ENCODE measurements around the gene MGA.

MGA gene

GRCh38 chr15:41795996-41796856, 136.0 kb downstream of the MGA start:
- Histone ChIP-seq H2BK15ac (ENCODE audit: low read length) (no peak overlapping the region), H3K9me3 (replicated peaks in 1 of 2; ENCODE audit: control insufficient read depth in 2 of 2, insufficient read depth in 1 of 2, low read depth in 1 of 2, low read length in 2 of 2) (peaks cover 0 to 2% of the 10 kb centered on the region in 2 donors), H2BK5ac (ENCODE audit: low read length) (no peak overlapping the region), H3K36me3 (replicated peaks in 1 of 2; ENCODE audit: control insufficient read depth in 2 of 2, insufficient read depth in 2 of 2, low read length in 2 of 2) (peaks cover 0 to 11% of the 10 kb centered on the region in 2 donors), H3K79me1 (ENCODE audit: low read depth, low read length) (no peaks in the 10 kb centered on the region), H3K4ac (ENCODE audit: low read length) (no peak overlapping the region), H3K4me1 (ENCODE audit: control insufficient read depth in 2 of 2, insufficient read depth in 1 of 2, low read depth in 1 of 2, low read length in 2 of 2) (peaks cover 2 to 3% of the 10 kb centered on the region in 2 donors), H2BK120ac (ENCODE audit: low read depth, low read length) (no peak overlapping the region), H3K27ac (replicated peaks; ENCODE audit: low read length) (no peak overlapping the region), H2AK5ac (ENCODE audit: low read depth, low read length) (no peak overlapping the region), H4K8ac (ENCODE audit: low read depth, low read length) (no peak overlapping the region), H3K4me3 (ENCODE audit: low read length in 2 of 2) (no peak overlapping the region), H3K23ac (ENCODE audit: low read depth, low read length, poor library complexity) (no peak overlapping the region), H3K27me3 (ENCODE audit: control insufficient read depth in 3 of 3, insufficient read depth in 3 of 3, low read depth in 1 of 3, low read length in 3 of 3) (no peaks in the 10 kb centered on the region), H2BK12ac (ENCODE audit: low read length) (no peak overlapping the region), H3K18ac (ENCODE audit: low read length) (no peak overlapping the region), H3K9ac (ENCODE audit: low read depth, low read length, poor library complexity) (no peak overlapping the region), H4K91ac (ENCODE audit: low read depth, low read length, poor library complexity) (no peak overlapping the region), H3K14ac (ENCODE audit: low read length) (no peak overlapping the region), H2AFZ (ENCODE audit: low read length) (no peak overlapping the region), H3K4me2 (ENCODE audit: insufficient read depth, low read length, poor library complexity, severe bottlenecking) (no peak overlapping the region)
- no CpG with 5 or more reads among the region's 10 CpGs for WGBS, 2 donors (ENCODE audit: extremely low coverage in 2 of 2, insufficient read length in 2 of 2, insufficient replicate concordance in 1 of 2)
- DNase-seq (ENCODE audit: low spot score), result no peak

GRCh38 chr15:41797201-41797944, 137.2 kb downstream of the MGA start:
- Histone ChIP-seq H3K27ac (replicated peaks; ENCODE audit: low read length) (no peak overlapping the region), H3K4me2 (ENCODE audit: insufficient read depth, low read length, poor library complexity, severe bottlenecking) (no peak overlapping the region), H4K8ac (ENCODE audit: low read depth, low read length) (no peak overlapping the region), H3K9me3 (replicated peaks in 1 of 2; ENCODE audit: control insufficient read depth in 2 of 2, insufficient read depth in 1 of 2, low read depth in 1 of 2, low read length in 2 of 2) (peaks cover 0 to 7% of the 10 kb centered on the region in 2 donors), H3K4me1 (ENCODE audit: control insufficient read depth in 2 of 2, insufficient read depth in 1 of 2, low read depth in 1 of 2, low read length in 2 of 2) (no peaks in the 10 kb centered on the region), H3K79me1 (ENCODE audit: low read depth, low read length) (no peaks in the 10 kb centered on the region), H2BK12ac (ENCODE audit: low read length) (no peak overlapping the region), H3K14ac (ENCODE audit: low read length) (no peak overlapping the region), H3K18ac (ENCODE audit: low read length) (no peak overlapping the region), H2AFZ (ENCODE audit: low read length) (no peak overlapping the region), H3K9ac (ENCODE audit: low read depth, low read length, poor library complexity) (no peak overlapping the region), H3K23ac (ENCODE audit: low read depth, low read length, poor library complexity) (no peak overlapping the region), H3K36me3 (replicated peaks in 1 of 2; ENCODE audit: control insufficient read depth in 2 of 2, insufficient read depth in 2 of 2, low read length in 2 of 2) (peaks cover 0 to 12% of the 10 kb centered on the region in 2 donors), H3K27me3 (ENCODE audit: control insufficient read depth in 3 of 3, insufficient read depth in 3 of 3, low read depth in 1 of 3, low read length in 3 of 3) (no peaks in the 10 kb centered on the region), H4K91ac (ENCODE audit: low read depth, low read length, poor library complexity) (no peak overlapping the region), H2BK15ac (ENCODE audit: low read length) (no peak overlapping the region), H3K4me3 (ENCODE audit: low read length in 2 of 2) (no peak overlapping the region), H2BK120ac (ENCODE audit: low read depth, low read length) (no peak overlapping the region), H2AK5ac (ENCODE audit: low read depth, low read length) (no peak overlapping the region), H2BK5ac (ENCODE audit: low read length) (no peak overlapping the region), H3K4ac (ENCODE audit: low read length) (no peak overlapping the region)
- DNase-seq (ENCODE audit: low spot score), result no peak
- no CpG with 5 or more reads among the region's 8 CpGs for WGBS, 2 donors (ENCODE audit: extremely low coverage in 2 of 2, insufficient read length in 2 of 2, insufficient replicate concordance in 1 of 2)

DNA sequence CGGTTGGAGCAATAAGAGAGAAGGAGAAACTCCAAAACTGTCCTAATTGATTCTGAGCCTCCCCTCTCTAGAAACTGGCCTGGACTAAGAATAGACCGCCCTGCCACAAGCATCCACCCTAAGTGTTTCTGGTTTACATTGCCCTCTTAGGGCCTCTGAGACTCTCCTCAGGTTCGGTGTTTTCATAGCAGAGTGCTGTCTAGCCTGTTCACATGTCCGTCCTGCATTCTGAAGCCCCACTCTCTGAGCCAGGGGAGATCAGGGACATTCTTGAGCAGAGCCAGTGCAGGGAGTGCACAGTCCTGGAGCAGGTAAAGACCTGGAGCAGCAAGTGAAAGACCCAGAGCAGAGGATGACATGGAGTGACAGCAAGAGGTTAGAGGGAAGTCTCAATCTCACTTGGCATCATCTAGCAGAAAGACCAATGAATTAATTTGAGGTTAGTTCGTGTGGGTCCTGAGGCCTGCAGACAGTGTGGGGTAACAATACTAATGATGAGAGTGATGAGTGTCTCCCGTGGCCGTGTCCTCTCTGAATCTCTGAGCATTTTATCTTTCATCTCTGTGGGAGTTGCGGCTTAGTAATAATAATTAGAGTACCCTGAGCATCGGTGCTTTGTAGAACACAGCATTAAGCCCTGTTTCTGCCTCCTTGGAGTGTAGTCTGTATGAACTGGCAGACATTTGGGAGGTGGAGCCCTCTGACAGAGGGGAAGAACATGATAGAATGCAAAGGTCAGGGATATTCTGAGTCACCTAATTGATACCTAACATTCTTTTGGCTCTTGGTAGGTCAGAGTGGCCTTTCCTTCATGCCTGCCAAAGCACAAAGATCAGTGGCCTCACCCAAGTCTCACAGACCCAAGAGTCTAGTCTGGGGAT, 138.6 kb downstream of the MGA start:
- Histone ChIP-seq H3K79me1 (ENCODE audit: low read depth, low read length) (no peaks in the 10 kb centered on the region), H3K18ac (ENCODE audit: low read length) (no peak overlapping the region), H3K4me3 (ENCODE audit: low read length in 2 of 2) (no peak overlapping the region), H3K4ac (ENCODE audit: low read length) (no peak overlapping the region), H3K27me3 (ENCODE audit: control insufficient read depth in 3 of 3, insufficient read depth in 3 of 3, low read depth in 1 of 3, low read length in 3 of 3) (no peaks in the 10 kb centered on the region), H2BK15ac (ENCODE audit: low read length) (no peak overlapping the region), H3K4me2 (ENCODE audit: insufficient read depth, low read length, poor library complexity, severe bottlenecking) (no peak overlapping the region), H4K8ac (ENCODE audit: low read depth, low read length) (no peak overlapping the region), H3K9ac (ENCODE audit: low read depth, low read length, poor library complexity) (no peak overlapping the region), H2BK5ac (ENCODE audit: low read length) (no peak overlapping the region), H3K14ac (ENCODE audit: low read length) (no peak overlapping the region), H3K4me1 (ENCODE audit: control insufficient read depth in 2 of 2, insufficient read depth in 1 of 2, low read depth in 1 of 2, low read length in 2 of 2) (no peaks in the 10 kb centered on the region), H3K36me3 (replicated peaks in 1 of 2; ENCODE audit: control insufficient read depth in 2 of 2, insufficient read depth in 2 of 2, low read length in 2 of 2) (peaks cover 0 to 12% of the 10 kb centered on the region in 2 donors), H2BK12ac (ENCODE audit: low read length) (no peak overlapping the region), H2BK120ac (ENCODE audit: low read depth, low read length) (no peak overlapping the region), H2AK5ac (ENCODE audit: low read depth, low read length) (no peak overlapping the region), H2AFZ (ENCODE audit: low read length) (no peak overlapping the region), H4K91ac (ENCODE audit: low read depth, low read length, poor library complexity) (no peak overlapping the region), H3K23ac (ENCODE audit: low read depth, low read length, poor library complexity) (no peak overlapping the region), H3K9me3 (replicated peaks in 1 of 2; ENCODE audit: control insufficient read depth in 2 of 2, insufficient read depth in 1 of 2, low read depth in 1 of 2, low read length in 2 of 2) (peaks cover 0 to 7% of the 10 kb centered on the region in 2 donors), H3K27ac (replicated peaks; ENCODE audit: low read length) (no peak overlapping the region)
- DNase-seq (ENCODE audit: low spot score), result no peak
- no CpG with 5 or more reads among the region's 9 CpGs for WGBS, 2 donors (ENCODE audit: extremely low coverage in 2 of 2, insufficient read length in 2 of 2, insufficient replicate concordance in 1 of 2)

Data from neuronal stem cell (in vitro differentiated cells).